ENCODE results near the gene HEBP2.
A peak's percentile ranks its signal among the peaks of the same experiment; 100 is the strongest.
"Not testable (repeated sequence)": the region's sequence is repeated elsewhere in the genome, so short reads cannot be mapped to it uniquely, and the experiment has no call there.

Gene HEBP2, protein sequence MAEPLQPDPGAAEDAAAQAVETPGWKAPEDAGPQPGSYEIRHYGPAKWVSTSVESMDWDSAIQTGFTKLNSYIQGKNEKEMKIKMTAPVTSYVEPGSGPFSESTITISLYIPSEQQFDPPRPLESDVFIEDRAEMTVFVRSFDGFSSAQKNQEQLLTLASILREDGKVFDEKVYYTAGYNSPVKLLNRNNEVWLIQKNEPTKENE

GRCh38 chr6:138403801-138404665 lies at the start of gene HEBP2:
TSS of gene HEBP2 (plus strand) at chr6:138404223. CDS start at chr6:138404496, 273 bp downstream.
- DNase-seq: peak; percentile 69

- no peak for DNase-seq
Observed at GRCh38 chr6:138357928-138358327, 46.1 kb upstream of the HEBP2 start.

- DNase-seq: not testable (repeated sequence)
Observed at GRCh38 chr6:138368684-138369083, 35.3 kb upstream of the HEBP2 start.

GRCh38 chr6:138370631-138371451 lies 33.2 kb upstream of the HEBP2 start:
- no peak for DNase-seq

- no peak for DNase-seq
Observed at GRCh38 chr6:138371452-138371711, 32.6 kb upstream of the HEBP2 start.

- no peak for DNase-seq
Observed at GRCh38 chr6:138371720-138372119, 32.3 kb upstream of the HEBP2 start.

GRCh38 chr6:138372711-138373463 lies 31.1 kb upstream of the HEBP2 start:
- DNase-seq: no peak

DNA sequence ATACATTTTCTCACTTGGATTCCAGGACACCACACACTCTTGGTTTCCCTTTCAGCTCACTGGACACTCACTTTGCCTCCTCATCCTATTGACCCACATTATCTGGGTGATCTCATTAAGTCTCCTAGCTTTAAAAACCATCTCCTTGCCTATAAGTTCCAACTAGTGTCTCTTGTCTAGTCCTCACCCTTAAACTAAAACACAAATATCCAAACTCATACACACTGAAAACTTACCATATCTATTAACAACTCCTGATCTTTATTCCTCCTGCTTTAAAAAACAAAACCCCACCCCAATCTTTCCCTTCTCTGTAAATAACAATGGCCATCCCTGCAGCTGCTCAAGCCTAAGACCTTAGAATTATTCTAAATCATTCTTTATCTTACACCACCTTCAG lies 29.8 kb upstream of the HEBP2 start:
- DNase-seq: no peak

GRCh38 chr6:138374815-138375214 lies 29.2 kb upstream of the HEBP2 start:
- DNase-seq: no peak

DNA sequence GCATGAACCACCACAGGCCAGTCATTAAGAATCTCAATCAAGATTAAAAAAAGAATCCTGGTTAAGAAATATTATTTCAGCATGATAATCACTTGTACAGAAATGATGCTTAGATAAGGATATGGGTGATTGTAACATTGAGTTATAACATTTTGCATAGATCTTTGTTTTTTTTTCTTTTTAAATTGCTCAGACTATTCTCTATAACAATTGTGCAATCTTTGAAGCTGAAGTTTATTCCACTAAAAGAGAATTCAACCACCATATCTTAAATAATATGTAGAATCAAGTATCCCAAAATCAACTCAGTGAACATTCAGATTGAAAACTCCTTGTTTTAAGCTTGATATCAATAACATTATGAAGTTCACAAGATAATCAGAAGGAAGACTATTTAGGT lies 27.0 kb upstream of the HEBP2 start:
- no peak for DNase-seq

- no peak for DNase-seq
Observed at GRCh38 chr6:138377844-138378243, 26.2 kb upstream of the HEBP2 start, which contains the start of gene SMIM28. TSS of gene SMIM28 (plus strand) at chr6:138377905. CDS start at chr6:138378073, 168 bp downstream.

DNA sequence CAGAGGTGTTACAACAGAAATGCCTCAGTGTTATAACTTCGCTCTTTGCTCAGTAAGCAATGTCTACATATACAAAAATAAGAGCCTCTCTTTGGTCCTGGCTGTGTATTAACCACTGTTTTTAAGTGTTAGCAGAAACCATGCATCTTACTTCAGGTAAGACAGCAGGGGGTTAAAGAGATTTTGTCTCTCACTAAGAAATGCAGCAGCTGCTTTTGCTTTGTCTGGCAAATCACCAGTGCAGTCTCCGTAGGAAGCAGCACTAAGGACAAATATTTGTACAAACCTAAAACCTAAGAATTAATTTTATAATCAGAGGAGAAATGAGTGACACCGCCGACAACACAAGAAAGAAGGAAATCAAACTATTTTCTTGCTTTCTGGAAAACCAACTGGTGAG lies 25.6 kb upstream of the HEBP2 start:
- DNase-seq: no peak

- no peak for DNase-seq
Observed at GRCh38 chr6:138382498-138383265, 21.3 kb upstream of the HEBP2 start.

- DNase-seq: no peak
Observed at GRCh38 chr6:138383776-138384175, 20.2 kb upstream of the HEBP2 start.

- no peak for DNase-seq
Observed at GRCh38 chr6:138386897-138387296, 17.1 kb upstream of the HEBP2 start.

- no peak for DNase-seq
Observed at GRCh38 chr6:138387577-138388368, 16.2 kb upstream of the HEBP2 start.

- no peak for DNase-seq
Observed at GRCh38 chr6:138389551-138389950, 14.5 kb upstream of the HEBP2 start.

GRCh38 chr6:138393871-138394783 lies 9.9 kb upstream of the HEBP2 start:
- DNase-seq: no peak

DNA sequence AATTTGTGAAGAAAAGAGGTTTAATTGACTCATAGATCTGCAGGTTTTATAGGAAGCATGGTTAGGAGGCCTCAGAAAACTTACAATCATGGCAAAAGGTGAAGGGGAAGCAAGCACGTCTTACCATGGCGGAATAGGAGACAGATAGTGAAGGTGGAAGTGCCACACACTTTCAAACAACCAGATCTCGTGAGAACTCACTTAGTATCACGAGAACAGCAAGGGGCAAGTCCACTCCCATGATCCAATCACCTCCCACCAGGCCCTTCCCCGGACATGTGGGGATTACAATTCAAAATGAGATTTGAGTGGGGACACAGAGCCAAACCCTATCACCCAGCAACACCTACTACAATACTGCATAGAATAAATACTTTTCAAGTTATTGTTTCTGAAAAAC lies 7.3 kb upstream of the HEBP2 start:
- no peak for DNase-seq

Measured in KG1 (cell line).